AG09309 (cell line): ENCODE measurements around the gene ZNF608.

Source experiments
- DNase-seq: peaks from one replicate; pipeline ENCODE4 v3.0.0-alpha.2; 2010; ENCODE audit warnings: low read depth
- H3K4me3 ChIP-seq: 2 replicates; pipeline ENCODE4 v1.5.1; 2011; ENCODE audit warnings: mild to moderate bottlenecking, low read depth, low read length, moderate library complexity; ENCODE audit not compliant: control insufficient read depth
- CTCF ChIP-seq: IDR thresholded peaks from 2 replicates; pipeline ENCODE4 v1.5.1; 2011; ENCODE audit warnings: mild to moderate bottlenecking, low read depth, low read length, inconsistent platforms; ENCODE audit not compliant: insufficient read depth, control insufficient read depth; ENCODE audit errors: missing control alignments

ZNF608 gene

GRCh38 chr5:124745928-124746915 lies at the start of gene ZNF608:
Gene ZNF608 (minus strand): TSS chr5:124746639. CDS start chr5:124744989, 1,650 bp downstream.
- TF ChIP-seq CTCF: no peak
- DNase-seq: no peak
- peak within 1 kb of the TSS; percentile 42 for H3K4me3 ChIP-seq

- H3K4me3 ChIP-seq: no peak overlapping the region
- TF ChIP-seq CTCF: no peak
- no peak for DNase-seq
Observed at GRCh38 chr5:124795829-124796228, 49.4 kb upstream of the ZNF608 start.

GRCh38 chr5:124790895-124791732 lies 44.7 kb upstream of the ZNF608 start:
- no peak overlapping the region for H3K4me3 ChIP-seq
- DNase-seq: no peak
- no peak for TF ChIP-seq CTCF

- H3K4me3 ChIP-seq: no peak overlapping the region
- DNase-seq: no peak
- no peak for TF ChIP-seq CTCF
Observed at GRCh38 chr5:124790301-124790894, 44.0 kb upstream of the ZNF608 start.

- H3K4me3 ChIP-seq: no peak overlapping the region
- DNase-seq: no peak
- TF ChIP-seq CTCF: no peak
Observed at GRCh38 chr5:124789104-124789605, 42.7 kb upstream of the ZNF608 start.

- H3K4me3 ChIP-seq: no peak overlapping the region
- DNase-seq: peak; percentile 34
- no peak for TF ChIP-seq CTCF
Observed at GRCh38 chr5:124783794-124784193, 37.4 kb upstream of the ZNF608 start.
